KMS-11 (cell line): ENCODE results near the gene ZSWIM8.

ENCODE experiments used
- H2AFZ ChIP-seq: fragments of 200-600 bp; sonication (generic); 2 replicates; pipeline ENCODE4 v1.6.1; 2016; ENCODE audit warnings: antibody characterized with exemption, mixed run types, low read depth
- H3K27ac ChIP-seq: fragments of 200-600 bp; sonication (generic); 2 replicates; pipeline ENCODE4 v1.6.1; 2016; ENCODE audit warnings: mild to moderate bottlenecking, mixed run types
- H3K27me3 ChIP-seq: fragments of 200-600 bp; sonication (generic); 2 replicates; pipeline ENCODE4 v1.6.1; 2017; ENCODE audit warnings: mild to moderate bottlenecking, low read depth, mixed run types, moderate library complexity; ENCODE audit not compliant: insufficient read depth
- H3K36me3 ChIP-seq: fragments of 200-600 bp; sonication (generic); 2 replicates; pipeline ENCODE4 v1.6.1; 2017; ENCODE audit warnings: mild to moderate bottlenecking, mixed run types; ENCODE audit not compliant: insufficient read depth
- H3K4me1 ChIP-seq: fragments of 200-600 bp; sonication (generic); 2 replicates; pipeline ENCODE4 v1.6.1; 2016; ENCODE audit warnings: mild to moderate bottlenecking, low read depth, mixed run types; ENCODE audit not compliant: poor library complexity, severe bottlenecking
- H3K4me2 ChIP-seq: fragments of 200-600 bp; sonication (generic); 2 replicates; pipeline ENCODE4 v1.7.0; 2016; ENCODE audit warnings: mild to moderate bottlenecking, mixed run types
- H3K4me3 ChIP-seq: fragments of 200-600 bp; sonication (generic); IDR thresholded peaks from 2 replicates; pipeline ENCODE4 v1.6.1; 2017; ENCODE audit warnings: low read depth, low read length, mixed read lengths; ENCODE audit not compliant: insufficient read depth
- H3K79me2 ChIP-seq: fragments of 200-600 bp; sonication (generic); 2 replicates; pipeline ENCODE4 v1.6.1; 2016; ENCODE audit warnings: low read depth, mixed run types; ENCODE audit not compliant: insufficient read depth
- H3K9ac ChIP-seq: fragments of 200-600 bp; sonication (generic); 2 replicates; pipeline ENCODE4 v1.6.1; 2016; ENCODE audit warnings: mild to moderate bottlenecking, mixed run types
- H4K20me1 ChIP-seq: fragments of 200-600 bp; sonication (generic); 2 replicates; pipeline ENCODE4 v1.6.1; 2016; ENCODE audit warnings: mild to moderate bottlenecking, mixed run types; ENCODE audit not compliant: insufficient read depth
- TF ChIP-seq, protein P1 (sequence below): fragments of 200-600 bp; sonication (generic); conservative IDR thresholded peaks from 2 replicates; pipeline ENCODE4 v1.6.1; 2017; ENCODE audit warnings: low read depth, mild to moderate bottlenecking, antibody characterized with exemption, low read length, moderate library complexity, mixed read lengths

The ZSWIM8 gene

DNA sequence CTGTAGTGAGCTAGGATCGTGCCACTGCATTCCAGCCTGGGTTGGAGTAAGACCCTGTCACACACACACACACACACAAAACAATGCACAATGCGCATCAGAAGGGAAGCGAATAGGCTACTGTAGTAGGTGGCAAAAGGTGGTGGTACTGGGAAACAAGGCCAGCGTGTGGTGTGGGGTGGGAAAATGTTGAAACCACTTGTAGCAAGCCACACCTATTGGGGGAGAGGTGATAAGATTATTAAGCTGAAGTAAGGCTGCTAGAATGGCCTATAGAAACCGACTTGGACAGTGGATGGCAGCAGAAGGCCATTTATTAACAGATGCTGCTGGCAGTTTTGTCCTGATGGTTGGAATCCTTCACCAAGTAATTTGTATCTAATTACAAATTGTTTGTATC is 10.8 kb upstream of the ZSWIM8 start:
- H3K27ac ChIP-seq = no peak overlapping the region
- TF ChIP-seq, protein P1, sequence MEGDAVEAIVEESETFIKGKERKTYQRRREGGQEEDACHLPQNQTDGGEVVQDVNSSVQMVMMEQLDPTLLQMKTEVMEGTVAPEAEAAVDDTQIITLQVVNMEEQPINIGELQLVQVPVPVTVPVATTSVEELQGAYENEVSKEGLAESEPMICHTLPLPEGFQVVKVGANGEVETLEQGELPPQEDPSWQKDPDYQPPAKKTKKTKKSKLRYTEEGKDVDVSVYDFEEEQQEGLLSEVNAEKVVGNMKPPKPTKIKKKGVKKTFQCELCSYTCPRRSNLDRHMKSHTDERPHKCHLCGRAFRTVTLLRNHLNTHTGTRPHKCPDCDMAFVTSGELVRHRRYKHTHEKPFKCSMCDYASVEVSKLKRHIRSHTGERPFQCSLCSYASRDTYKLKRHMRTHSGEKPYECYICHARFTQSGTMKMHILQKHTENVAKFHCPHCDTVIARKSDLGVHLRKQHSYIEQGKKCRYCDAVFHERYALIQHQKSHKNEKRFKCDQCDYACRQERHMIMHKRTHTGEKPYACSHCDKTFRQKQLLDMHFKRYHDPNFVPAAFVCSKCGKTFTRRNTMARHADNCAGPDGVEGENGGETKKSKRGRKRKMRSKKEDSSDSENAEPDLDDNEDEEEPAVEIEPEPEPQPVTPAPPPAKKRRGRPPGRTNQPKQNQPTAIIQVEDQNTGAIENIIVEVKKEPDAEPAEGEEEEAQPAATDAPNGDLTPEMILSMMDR = no peak
- peaks cover 29% of the 10 kb centered on the region for H3K4me1 ChIP-seq
- H4K20me1 ChIP-seq = no peaks in the 10 kb centered on the region
- H3K27me3 ChIP-seq = no peaks in the 10 kb centered on the region
- H3K4me3 ChIP-seq = no peak overlapping the region
- no peak overlapping the region for H3K9ac ChIP-seq
- no peak overlapping the region for H2AFZ ChIP-seq
- no peaks in the 10 kb centered on the region; the same call in 1 of the 2 replicates for H3K79me2 ChIP-seq
- peak overlapping the region; percentile 49; the same call in 1 of the 2 replicates for H3K4me2 ChIP-seq
- no peaks in the 10 kb centered on the region for H3K36me3 ChIP-seq

DNA sequence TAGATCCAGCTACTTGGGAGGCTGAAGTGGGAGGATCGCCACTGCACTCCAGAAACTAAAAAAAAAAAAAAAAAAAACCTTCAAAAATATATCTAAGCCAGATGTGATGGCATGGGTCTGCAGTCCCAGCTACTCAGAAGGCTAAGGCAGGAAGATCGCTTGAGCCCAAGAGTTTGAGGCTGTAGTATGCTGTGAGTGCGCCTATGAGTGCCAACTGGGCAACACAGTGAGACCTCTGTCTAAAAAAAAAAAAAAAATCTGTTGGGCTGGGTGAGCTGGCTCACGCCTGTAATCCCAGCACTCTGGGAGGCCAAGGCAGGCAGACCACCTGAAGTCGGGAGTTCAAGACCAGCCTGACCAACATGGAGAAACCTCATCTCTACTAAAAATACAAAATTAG is 6.4 kb upstream of the ZSWIM8 start:
- H3K4me1 ChIP-seq = peaks cover 41% of the 10 kb centered on the region
- H4K20me1 ChIP-seq = no peaks in the 10 kb centered on the region
- H3K79me2 ChIP-seq = peaks cover 30% of the 10 kb centered on the region
- no peaks in the 10 kb centered on the region for H3K36me3 ChIP-seq
- H3K4me2 ChIP-seq = no peak overlapping the region
- H2AFZ ChIP-seq = no peak overlapping the region
- TF ChIP-seq, protein P1 = no peak
- H3K27ac ChIP-seq = no peak overlapping the region
- no peaks in the 10 kb centered on the region for H3K27me3 ChIP-seq
- no peak overlapping the region for H3K9ac ChIP-seq
- no peak overlapping the region for H3K4me3 ChIP-seq

DNA sequence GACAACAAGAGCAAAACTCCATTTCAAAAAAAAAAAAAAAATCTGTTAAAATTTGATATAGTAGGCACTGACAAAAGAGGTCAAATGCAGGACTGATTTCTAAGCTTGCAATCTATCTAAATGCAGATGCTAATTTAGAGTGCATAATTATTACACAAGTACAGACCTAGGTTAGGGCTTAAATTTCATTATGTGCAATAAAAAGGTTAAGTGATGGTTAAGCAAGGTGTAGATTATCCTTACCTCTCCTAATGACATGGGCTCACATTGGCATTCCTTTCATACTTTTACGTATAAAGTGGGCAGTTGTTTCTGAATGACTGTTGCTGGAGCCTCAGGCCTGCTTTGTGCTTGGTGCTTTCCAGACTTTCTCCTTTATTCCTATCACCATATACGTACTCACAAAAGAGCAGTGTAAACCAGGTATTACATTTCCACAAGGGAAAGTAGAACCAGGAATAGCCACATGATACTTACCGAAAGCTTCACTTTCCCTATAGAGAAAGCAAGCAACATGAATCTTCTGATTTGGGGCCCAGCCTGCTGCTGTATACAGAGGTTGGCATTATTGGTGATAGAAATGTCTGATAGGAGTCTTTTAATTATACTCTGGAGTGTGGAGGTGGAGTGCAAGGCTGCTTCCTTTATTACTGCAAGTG is 5.7 kb upstream of the ZSWIM8 start:
- no peaks in the 10 kb centered on the region for H3K36me3 ChIP-seq
- no peak overlapping the region for H2AFZ ChIP-seq
- H3K27ac ChIP-seq = no peak overlapping the region
- no peaks in the 10 kb centered on the region for H3K27me3 ChIP-seq
- H3K4me2 ChIP-seq = no peak overlapping the region
- peaks cover 36% of the 10 kb centered on the region for H3K79me2 ChIP-seq
- H3K4me3 ChIP-seq = no peak overlapping the region
- no peak overlapping the region for H3K9ac ChIP-seq
- no peaks in the 10 kb centered on the region for H4K20me1 ChIP-seq
- peaks cover 39% of the 10 kb centered on the region for H3K4me1 ChIP-seq
- TF ChIP-seq, protein P1 = no peak

DNA sequence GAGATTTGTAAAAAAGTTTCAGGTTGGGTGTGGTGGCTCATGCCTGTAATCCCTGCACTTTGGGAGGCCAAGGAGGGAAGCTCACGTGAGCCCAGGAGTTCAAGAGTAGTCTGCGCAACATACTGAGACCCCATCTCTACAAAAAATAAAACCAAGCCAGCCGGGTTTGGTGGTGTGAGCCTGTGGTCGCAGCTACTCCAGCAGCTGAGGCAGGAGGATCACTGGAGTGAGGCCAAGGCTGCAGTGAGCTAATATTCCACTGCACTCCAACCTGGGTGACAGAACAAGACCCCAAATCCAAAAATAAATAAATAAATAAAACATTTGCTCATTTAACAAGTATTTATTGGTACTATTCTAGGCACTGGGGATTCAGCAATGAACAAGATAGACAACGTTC is 5.1 kb upstream of the ZSWIM8 start:
- Histone ChIP-seq H3K4me1 (peaks cover 37% of the 10 kb centered on the region), H3K27ac (no peak overlapping the region), H3K27me3 (no peaks in the 10 kb centered on the region), H2AFZ (no peak overlapping the region), H3K4me2 (peak overlapping the region; percentile 78; the same call in 1 of the 2 replicates), H3K79me2 (peaks cover 40% of the 10 kb centered on the region), H3K4me3 (no peak overlapping the region), H3K9ac (no peak overlapping the region), H4K20me1 (no peaks in the 10 kb centered on the region), H3K36me3 (no peaks in the 10 kb centered on the region)
- TF ChIP-seq, protein P1 = no peak
